Stomach smooth muscle (tissue), 2 donors: ENCODE results near the gene CASP9.

ENCODE experiments used
- H3K27ac ChIP-seq: one replicate; pipeline ENCODE4 v1.7.0; 2013; ENCODE audit warnings: mild to moderate bottlenecking, low read length, inconsistent platforms
- H3K27me3 ChIP-seq, 2 donors: one replicate each; pipeline ENCODE4 v1.7.0; 2013; ENCODE audit warnings: low read length in 2 of 2; ENCODE audit not compliant: insufficient read depth in 2 of 2, control insufficient read depth in 1 of 2
- H3K36me3 ChIP-seq, 2 donors: one replicate each; pipeline ENCODE4 v1.7.0; 2013; ENCODE audit warnings: low read length in 2 of 2; ENCODE audit not compliant: control insufficient read depth in 2 of 2, insufficient read depth in 2 of 2
- H3K4me1 ChIP-seq: one replicate; pipeline ENCODE4 v1.7.0; 2013; ENCODE audit warnings: low read length; ENCODE audit not compliant: control insufficient read depth, insufficient read depth
- H3K4me3 ChIP-seq, 2 donors: one replicate each; pipeline ENCODE4 v1.7.0; 2013; ENCODE audit warnings: low read length in 2 of 2
- H3K9ac ChIP-seq, 2 donors: one replicate each; pipeline ENCODE4 v1.7.0; 2013; ENCODE audit warnings: low read length in 2 of 2, mild to moderate bottlenecking in 1 of 2
- H3K9me3 ChIP-seq, 2 donors: one replicate each; pipeline ENCODE4 v1.7.0; 2013; ENCODE audit warnings: low read length in 2 of 2; ENCODE audit not compliant: control insufficient read depth in 2 of 2
- donor health status: healthy.
- donor health status: Pancreatic carcinoma.

The CASP9 gene

GRCh38 chr1:15454256-15454655, 69.8 kb downstream of the CASP9 start:
- Histone ChIP-seq H3K9me3 (peaks cover 0 to 10% of the 10 kb centered on the region in 2 donors), H3K27me3 (no peaks in the 10 kb centered on the region), H3K27ac (peak overlapping the region; percentile 67), H3K9ac (no peak overlapping the region), H3K36me3 (no peaks in the 10 kb centered on the region), H3K4me3 (no peak overlapping the region), H3K4me1 (peaks cover 9% of the 10 kb centered on the region)

GRCh38 chr1:15453734-15454133, 70.3 kb downstream of the CASP9 start:
- peak overlapping the region; percentile 67 for H3K27ac ChIP-seq

GRCh38 chr1:15452866-15453571, 71.0 kb downstream of the CASP9 start:
- peak overlapping the region; percentile 67 for H3K27ac ChIP-seq
- H3K9ac ChIP-seq: no peak overlapping the region
- no peaks in the 10 kb centered on the region for H3K36me3 ChIP-seq
- peaks cover 0 to 10% of the 10 kb centered on the region in 2 donors for H3K9me3 ChIP-seq
- peaks cover 9% of the 10 kb centered on the region for H3K4me1 ChIP-seq
- no peaks in the 10 kb centered on the region for H3K27me3 ChIP-seq
- no peak overlapping the region for H3K4me3 ChIP-seq

More at GRCh38 chr1:15453734-15454133, 70.3 kb downstream of the CASP9 start:
- H3K27me3 ChIP-seq: no peaks in the 10 kb centered on the region
- peaks cover 9% of the 10 kb centered on the region for H3K4me1 ChIP-seq
- no peaks in the 10 kb centered on the region for H3K36me3 ChIP-seq
- H3K9me3 ChIP-seq: peaks cover 0 to 10% of the 10 kb centered on the region in 2 donors
- no peak overlapping the region for H3K4me3 ChIP-seq
- H3K9ac ChIP-seq: no peak overlapping the region

- Histone ChIP-seq H3K36me3 (no peaks in the 10 kb centered on the region), H3K27me3 (no peaks in the 10 kb centered on the region), H3K4me1 (peaks cover 9% of the 10 kb centered on the region), H3K9me3 (peaks cover 0 to 10% of the 10 kb centered on the region in 2 donors), H3K4me3 (no peak overlapping the region), H3K27ac (no peak overlapping the region), H3K9ac (no peak overlapping the region)
Measured at GRCh38 chr1:15452216-15452615, 71.8 kb downstream of the CASP9 start.

- Histone ChIP-seq H3K9ac (no peak overlapping the region), H3K27me3 (no peaks in the 10 kb centered on the region), H3K4me1 (peaks cover 9% of the 10 kb centered on the region), H3K9me3 (peaks cover 0 to 10% of the 10 kb centered on the region in 2 donors), H3K36me3 (no peaks in the 10 kb centered on the region), H3K27ac (no peak overlapping the region), H3K4me3 (no peak overlapping the region)
Measured at GRCh38 chr1:15451014-15451722, 72.8 kb downstream of the CASP9 start.

- H3K9ac ChIP-seq: no peak overlapping the region
- H3K27ac ChIP-seq: no peak overlapping the region
- H3K9me3 ChIP-seq: peaks cover 0 to 10% of the 10 kb centered on the region in 2 donors
- no peak overlapping the region for H3K4me3 ChIP-seq
- H3K4me1 ChIP-seq: peaks cover 9% of the 10 kb centered on the region
- H3K27me3 ChIP-seq: no peaks in the 10 kb centered on the region
- no peaks in the 10 kb centered on the region for H3K36me3 ChIP-seq
Measured at GRCh38 chr1:15449567-15449966, 74.4 kb downstream of the CASP9 start.

GRCh38 chr1:15448877-15449462, 75.0 kb downstream of the CASP9 start:
- Histone ChIP-seq H3K4me1 (peaks cover 3% of the 10 kb centered on the region), H3K27me3 (no peaks in the 10 kb centered on the region), H3K4me3 (no peak overlapping the region), H3K9me3 (peaks cover 0 to 10% of the 10 kb centered on the region in 2 donors), H3K36me3 (no peaks in the 10 kb centered on the region), H3K27ac (no peak overlapping the region), H3K9ac (no peak overlapping the region)

- Histone ChIP-seq H3K27me3 (no peaks in the 10 kb centered on the region), H3K27ac (no peak overlapping the region), H3K4me3 (no peak overlapping the region), H3K4me1 (no peaks in the 10 kb centered on the region), H3K9me3 (peaks cover 0 to 3% of the 10 kb centered on the region in 2 donors), H3K9ac (no peak overlapping the region), H3K36me3 (no peaks in the 10 kb centered on the region)
Measured at GRCh38 chr1:15446212-15446611, 77.8 kb downstream of the CASP9 start.

GRCh38 chr1:15445390-15446122, 78.5 kb downstream of the CASP9 start:
- Histone ChIP-seq H3K4me1 (no peaks in the 10 kb centered on the region), H3K27me3 (no peaks in the 10 kb centered on the region), H3K4me3 (no peak overlapping the region), H3K9ac (no peak overlapping the region), H3K9me3 (no peaks in the 10 kb centered on the region), H3K27ac (no peak overlapping the region), H3K36me3 (no peaks in the 10 kb centered on the region)

GRCh38 chr1:15444468-15445389, 79.3 kb downstream of the CASP9 start:
- H3K4me3 ChIP-seq: no peak overlapping the region
- no peaks in the 10 kb centered on the region for H3K36me3 ChIP-seq
- no peaks in the 10 kb centered on the region for H3K27me3 ChIP-seq
- no peak overlapping the region for H3K27ac ChIP-seq
- no peaks in the 10 kb centered on the region for H3K4me1 ChIP-seq
- no peaks in the 10 kb centered on the region for H3K9me3 ChIP-seq
- H3K9ac ChIP-seq: no peak overlapping the region
